GM23338 (cell line): Measurements from ENCODE around the gene LRMDA.

Experiments
- CREB1 ChIP-seq: fragments of 250-450 bp; sonication (Bioruptor Pico); IDR thresholded peaks from 2 replicates; pipeline ENCODE4 v1.5.0; 2020; ENCODE audit warnings: low read depth, mild to moderate bottlenecking, moderate library complexity
- EZH2 ChIP-seq: fragments of 200-600 bp; sonication (generic); IDR thresholded peaks from one replicate; pipeline ENCODE4 v1.8.0; 2017; ENCODE audit warnings: antibody characterized with exemption, mild to moderate bottlenecking, low read depth; ENCODE audit not compliant: unreplicated experiment
- EZH2phosphoT487 ChIP-seq: fragments of 200-600 bp; sonication (generic); IDR thresholded peaks from one replicate; pipeline ENCODE4 v1.8.1; 2018; ENCODE audit warnings: antibody characterized with exemption; ENCODE audit not compliant: unreplicated experiment
- JUNB ChIP-seq: IDR thresholded peaks from one replicate; pipeline ENCODE4 v1.6.1; 2016; ENCODE audit warnings: antibody characterized with exemption; ENCODE audit not compliant: unreplicated experiment
- NANOG ChIP-seq: IDR thresholded peaks from 2 replicates; pipeline ENCODE4 v1.6.1; 2016; ENCODE audit warnings: antibody characterized with exemption, borderline replicate concordance
- POLR2AphosphoS5 ChIP-seq: IDR thresholded peaks from 2 replicates; pipeline ENCODE4 v1.6.1; 2016; ENCODE audit warnings: antibody characterized with exemption, low read depth
- STAT1 ChIP-seq: IDR thresholded peaks from one replicate; pipeline ENCODE4 v1.6.1; 2016; ENCODE audit warnings: antibody characterized with exemption; ENCODE audit not compliant: unreplicated experiment
- TF ChIP-seq, protein P1 (sequence below), 2 experiments: fragments of 200-600 bp in 1 of 2; sonication (generic) in 1 of 2; conservative IDR thresholded peaks; 2 replicates each; pipeline versions ENCODE4 v1.5.1 to v1.6.1; 2016 to 2017; ENCODE audit warnings: antibody characterized with exemption in 2 of 2, low read depth in 2 of 2, mild to moderate bottlenecking in 2 of 2, moderate library complexity in 1 of 2
- TF ChIP-seq, protein P2 (sequence below): IDR thresholded peaks from one replicate; pipeline ENCODE4 v1.6.1; 2018; ENCODE audit warnings: antibody characterized with exemption; ENCODE audit not compliant: unreplicated experiment

DNA sequence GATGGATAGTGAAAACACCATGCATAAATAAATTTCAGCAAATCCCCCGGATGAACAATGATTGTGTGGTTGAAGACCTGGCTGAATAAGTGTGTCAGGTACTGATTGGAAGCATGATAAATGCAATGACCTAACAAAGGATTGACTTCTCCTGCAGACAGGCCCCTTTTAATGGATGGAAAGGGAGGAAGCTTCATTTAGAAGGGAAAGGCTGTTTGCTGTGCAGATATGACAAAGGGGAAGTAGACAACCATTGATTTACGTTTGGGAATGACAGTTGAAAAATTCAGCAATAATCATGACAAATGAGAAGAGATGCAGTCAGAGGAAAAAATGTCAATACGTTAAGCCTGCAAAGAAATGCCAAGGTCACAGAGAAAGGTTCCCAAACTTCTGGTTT lies 503.8 kb downstream of the LRMDA start:
- TF ChIP-seq, protein P1, sequence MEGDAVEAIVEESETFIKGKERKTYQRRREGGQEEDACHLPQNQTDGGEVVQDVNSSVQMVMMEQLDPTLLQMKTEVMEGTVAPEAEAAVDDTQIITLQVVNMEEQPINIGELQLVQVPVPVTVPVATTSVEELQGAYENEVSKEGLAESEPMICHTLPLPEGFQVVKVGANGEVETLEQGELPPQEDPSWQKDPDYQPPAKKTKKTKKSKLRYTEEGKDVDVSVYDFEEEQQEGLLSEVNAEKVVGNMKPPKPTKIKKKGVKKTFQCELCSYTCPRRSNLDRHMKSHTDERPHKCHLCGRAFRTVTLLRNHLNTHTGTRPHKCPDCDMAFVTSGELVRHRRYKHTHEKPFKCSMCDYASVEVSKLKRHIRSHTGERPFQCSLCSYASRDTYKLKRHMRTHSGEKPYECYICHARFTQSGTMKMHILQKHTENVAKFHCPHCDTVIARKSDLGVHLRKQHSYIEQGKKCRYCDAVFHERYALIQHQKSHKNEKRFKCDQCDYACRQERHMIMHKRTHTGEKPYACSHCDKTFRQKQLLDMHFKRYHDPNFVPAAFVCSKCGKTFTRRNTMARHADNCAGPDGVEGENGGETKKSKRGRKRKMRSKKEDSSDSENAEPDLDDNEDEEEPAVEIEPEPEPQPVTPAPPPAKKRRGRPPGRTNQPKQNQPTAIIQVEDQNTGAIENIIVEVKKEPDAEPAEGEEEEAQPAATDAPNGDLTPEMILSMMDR (conservative IDR thresholded peaks at IDR 0.05; ENCODE audit: low read depth in 2 of 2): no peak
- TF ChIP-seq EZH2phosphoT487 (no peak), JUNB (no peak), POLR2AphosphoS5 (no peak), EZH2 (no peak), CREB1 (CRISPR knock-in tag) (no peak), STAT1 (no peak), NANOG (no peak)
- TF ChIP-seq, protein P2, sequence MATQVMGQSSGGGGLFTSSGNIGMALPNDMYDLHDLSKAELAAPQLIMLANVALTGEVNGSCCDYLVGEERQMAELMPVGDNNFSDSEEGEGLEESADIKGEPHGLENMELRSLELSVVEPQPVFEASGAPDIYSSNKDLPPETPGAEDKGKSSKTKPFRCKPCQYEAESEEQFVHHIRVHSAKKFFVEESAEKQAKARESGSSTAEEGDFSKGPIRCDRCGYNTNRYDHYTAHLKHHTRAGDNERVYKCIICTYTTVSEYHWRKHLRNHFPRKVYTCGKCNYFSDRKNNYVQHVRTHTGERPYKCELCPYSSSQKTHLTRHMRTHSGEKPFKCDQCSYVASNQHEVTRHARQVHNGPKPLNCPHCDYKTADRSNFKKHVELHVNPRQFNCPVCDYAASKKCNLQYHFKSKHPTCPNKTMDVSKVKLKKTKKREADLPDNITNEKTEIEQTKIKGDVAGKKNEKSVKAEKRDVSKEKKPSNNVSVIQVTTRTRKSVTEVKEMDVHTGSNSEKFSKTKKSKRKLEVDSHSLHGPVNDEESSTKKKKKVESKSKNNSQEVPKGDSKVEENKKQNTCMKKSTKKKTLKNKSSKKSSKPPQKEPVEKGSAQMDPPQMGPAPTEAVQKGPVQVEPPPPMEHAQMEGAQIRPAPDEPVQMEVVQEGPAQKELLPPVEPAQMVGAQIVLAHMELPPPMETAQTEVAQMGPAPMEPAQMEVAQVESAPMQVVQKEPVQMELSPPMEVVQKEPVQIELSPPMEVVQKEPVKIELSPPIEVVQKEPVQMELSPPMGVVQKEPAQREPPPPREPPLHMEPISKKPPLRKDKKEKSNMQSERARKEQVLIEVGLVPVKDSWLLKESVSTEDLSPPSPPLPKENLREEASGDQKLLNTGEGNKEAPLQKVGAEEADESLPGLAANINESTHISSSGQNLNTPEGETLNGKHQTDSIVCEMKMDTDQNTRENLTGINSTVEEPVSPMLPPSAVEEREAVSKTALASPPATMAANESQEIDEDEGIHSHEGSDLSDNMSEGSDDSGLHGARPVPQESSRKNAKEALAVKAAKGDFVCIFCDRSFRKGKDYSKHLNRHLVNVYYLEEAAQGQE: no peak
